ENCODE data around the gene MAN1A2. TPM values are rescaled to one million over a fixed set of nuclear protein-coding genes. Genes with fewer than 3 reads are reported as not detected.
A peak's percentile ranks its signal among the peaks of the same experiment; 100 is the strongest.

MAN1A2 gene
- 23.3 TPM for total RNA-seq
- long read RNA-seq, full-length matches to known transcripts = 8 of 15 reads
- long read RNA-seq, partial matches to known transcripts = 0 of 15 reads
- long read RNA-seq, other reads (novel, unspliced or antisense) = 7 of 15 reads

- Histone ChIP-seq H3K4me1 (peaks cover 81% of the 10 kb centered on the region), H3K27ac (replicated peaks) (peak within 1 kb of the TSS; percentile 99), H3K9me3 (replicated peaks) (no peaks in the 10 kb centered on the region), H3K4me3 (peak within 1 kb of the TSS; percentile 91), H3K36me3 (no peaks in the 10 kb centered on the region), H3K27me3 (ENCODE audit: low read depth) (no peaks in the 10 kb centered on the region)
- intact Hi-C loops (cut with micrococcal nuclease) = no loop called here
- no peak for TF ChIP-seq CTCF (IDR thresholded peaks at IDR 0.05; ENCODE audit: borderline replicate concordance)
- DNase-seq = peak; percentile 92
These were observed at the start of gene MAN1A2 for GRCh38 chr1:117367046-117368025. Gene MAN1A2, plus strand, starts transcription at chr1:117367449. Its CDS starts 735 bp downstream, at chr1:117368184.

DNA sequence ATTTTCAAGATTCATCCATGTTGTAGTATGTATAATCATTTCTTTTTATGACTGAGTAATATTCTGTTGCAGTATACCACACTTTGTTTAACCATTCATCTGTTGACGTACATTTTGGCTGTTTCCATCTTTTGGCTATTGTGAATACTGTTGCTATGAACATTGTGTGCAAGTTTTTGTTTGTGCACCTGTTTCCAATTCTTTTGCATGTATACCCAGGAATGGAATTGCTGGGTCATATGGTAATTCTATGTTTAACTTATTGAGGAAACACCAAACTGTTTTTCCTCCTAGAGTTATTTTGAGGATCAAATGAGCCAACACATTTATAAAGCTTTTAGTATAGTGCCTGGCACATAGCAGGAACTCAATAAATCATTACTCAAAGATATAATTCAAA lies 49.2 kb upstream of the MAN1A2 start:
- intact Hi-C loops (cut with micrococcal nuclease) = no loop called here
- no peak for DNase-seq
- H3K27ac ChIP-seq (replicated peaks) = no peak overlapping the region
- no peak overlapping the region for H3K4me3 ChIP-seq
- H3K27me3 ChIP-seq (ENCODE audit: low read depth) = no peaks in the 10 kb centered on the region
- peaks cover 21% of the 10 kb centered on the region for H3K4me1 ChIP-seq
- no peaks in the 10 kb centered on the region for H3K36me3 ChIP-seq
- TF ChIP-seq CTCF (IDR thresholded peaks at IDR 0.05; ENCODE audit: borderline replicate concordance) = no peak
- H3K9me3 ChIP-seq (replicated peaks) = peaks cover 7% of the 10 kb centered on the region

GRCh38 chr1:117318426-117318825 lies 48.8 kb upstream of the MAN1A2 start:
- Histone ChIP-seq H3K27ac (replicated peaks) (no peak overlapping the region), H3K4me3 (no peak overlapping the region), H3K36me3 (no peaks in the 10 kb centered on the region), H3K9me3 (replicated peaks) (peaks cover 7% of the 10 kb centered on the region), H3K27me3 (ENCODE audit: low read depth) (no peaks in the 10 kb centered on the region), H3K4me1 (peaks cover 21% of the 10 kb centered on the region)
- intact Hi-C loops (cut with micrococcal nuclease) = no loop called here
- TF ChIP-seq CTCF (IDR thresholded peaks at IDR 0.05; ENCODE audit: borderline replicate concordance) = no peak
- no peak for DNase-seq

DNA sequence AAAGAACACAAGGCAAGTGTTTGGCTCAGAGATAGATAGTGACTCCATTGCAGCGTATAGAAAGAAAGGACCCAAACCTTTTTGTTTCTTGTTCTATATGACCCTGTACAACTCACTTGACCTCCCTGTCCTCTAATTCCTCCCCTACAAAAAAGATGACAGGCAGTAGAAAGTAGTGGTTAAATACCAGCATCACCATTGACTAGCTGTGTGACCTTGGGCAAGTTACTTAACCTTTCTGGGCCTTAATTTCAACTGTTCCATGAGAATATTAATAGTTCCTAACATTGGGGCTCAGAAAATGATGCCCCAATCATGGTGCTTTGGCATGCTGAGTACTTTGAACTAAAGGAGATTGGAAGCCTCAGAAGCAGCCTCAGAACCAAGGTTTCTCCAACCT lies 46.7 kb upstream of the MAN1A2 start:
- no peaks in the 10 kb centered on the region for H3K36me3 ChIP-seq
- no peak overlapping the region for H3K27ac ChIP-seq (replicated peaks)
- no peaks in the 10 kb centered on the region for H3K27me3 ChIP-seq (ENCODE audit: low read depth)
- no peak for TF ChIP-seq CTCF (IDR thresholded peaks at IDR 0.05; ENCODE audit: borderline replicate concordance)
- DNase-seq = no peak
- peaks cover 21% of the 10 kb centered on the region for H3K4me1 ChIP-seq
- H3K4me3 ChIP-seq = no peak overlapping the region
- intact Hi-C loops (cut with micrococcal nuclease) = no loop called here
- H3K9me3 ChIP-seq (replicated peaks) = no peaks in the 10 kb centered on the region

GRCh38 chr1:117321680-117322609 lies 45.3 kb upstream of the MAN1A2 start:
- intact Hi-C loops (cut with micrococcal nuclease) = no loop called here
- TF ChIP-seq CTCF (IDR thresholded peaks at IDR 0.05; ENCODE audit: borderline replicate concordance) = no peak
- no peak for DNase-seq
- Histone ChIP-seq H3K4me1 (peaks cover 21% of the 10 kb centered on the region), H3K27me3 (ENCODE audit: low read depth) (no peaks in the 10 kb centered on the region), H3K36me3 (no peaks in the 10 kb centered on the region), H3K9me3 (replicated peaks) (no peaks in the 10 kb centered on the region), H3K27ac (replicated peaks) (peak overlapping the region; percentile 66), H3K4me3 (peak overlapping the region; percentile 28)

All from left ventricle myocardium inferior (tissue), 1 donor.